Measurements from ENCODE around the gene DOCK7.

Gene DOCK7

GRCh38 chr1:62423580-62424242 is 264.5 kb downstream of the DOCK7 start:
- no peak overlapping the region for H3K27ac ChIP-seq
- TF ChIP-seq CTCF (conservative IDR thresholded peaks at IDR 0.05) (no peak), ZFX (IDR thresholded peaks at IDR 0.05) (no peak)

GRCh38 chr1:62420214-62420613 is 268.0 kb downstream of the DOCK7 start:
- H3K27ac ChIP-seq, result no peak overlapping the region

GRCh38 chr1:62417351-62417999 is 270.7 kb downstream of the DOCK7 start:
- no peak overlapping the region for H3K27ac ChIP-seq
- no peak for TF ChIP-seq ZFX (IDR thresholded peaks at IDR 0.05)
- TF ChIP-seq CTCF (conservative IDR thresholded peaks at IDR 0.05), result no peak

More at GRCh38 chr1:62420214-62420613, 268.0 kb downstream of the DOCK7 start:
- TF ChIP-seq CTCF (conservative IDR thresholded peaks at IDR 0.05), result no peak
- no peak for TF ChIP-seq ZFX (IDR thresholded peaks at IDR 0.05)

GRCh38 chr1:62415687-62416086 is 272.5 kb downstream of the DOCK7 start:
- TF ChIP-seq CTCF (conservative IDR thresholded peaks at IDR 0.05), result no peak
- no peak for TF ChIP-seq ZFX (IDR thresholded peaks at IDR 0.05)
- H3K27ac ChIP-seq, result no peak overlapping the region

GRCh38 chr1:62407398-62408009 is 280.7 kb downstream of the DOCK7 start:
- H3K27ac ChIP-seq, result no peak overlapping the region
- TF ChIP-seq CTCF (conservative IDR thresholded peaks at IDR 0.05) (peak; percentile 88), ZFX (IDR thresholded peaks at IDR 0.05) (no peak)

- no peak for TF ChIP-seq CTCF (conservative IDR thresholded peaks at IDR 0.05)
- TF ChIP-seq ZFX (IDR thresholded peaks at IDR 0.05), result no peak
- H3K27ac ChIP-seq, result no peak overlapping the region
Measured at GRCh38 chr1:62406576-62406975, 281.6 kb downstream of the DOCK7 start.

GRCh38 chr1:62405247-62405646 is 282.9 kb downstream of the DOCK7 start:
- H3K27ac ChIP-seq, result no peak overlapping the region
- TF ChIP-seq CTCF (conservative IDR thresholded peaks at IDR 0.05) (no peak), ZFX (IDR thresholded peaks at IDR 0.05) (no peak)
